IMR-90 (cell line): Measurements from ENCODE around the gene TBC1D24. TPM values are rescaled to one million over a fixed set of nuclear protein-coding genes. Genes with fewer than 3 reads are reported as not detected.

Experiments
- ATAC-seq: fragments of 200-7000 bp; cut with Tn5 transposase; 2 replicates; pipeline ENCODE4 v1.9.1; 2020; ENCODE audit warnings: low read depth, mild to moderate bottlenecking, moderate library complexity
- BruUV-seq: library from RNA; stranded (reverse); fragments of 400-500 nt; replicated peaks from 2 replicates; lab custom pipeline; 2021; lab: Mats Ljungman, UMichigan
- CTCF ChIA-PET: fragments of 300-600 bp; formaldehyde crosslinking; extraction: SDS; loops from one replicate; lab custom pipeline; 2021; ENCODE audit warnings: antibody characterized with exemption; lab: Yijun Ruan, JAX
- POLR2A ChIA-PET: fragments of 300-600 bp; sonication (Branson Sonifier 250); formaldehyde crosslinking; loops from one replicate; lab custom pipeline; 2022; ENCODE audit warnings: antibody characterized with exemption; ENCODE audit not compliant: unreplicated experiment; lab: Charles Lee
- DNase-seq: peaks from one replicate; pipeline ENCODE4 v3.0.0; 2013
- H2AFZ ChIP-seq: replicated peaks from 2 replicates; pipeline ENCODE3; 2013; ENCODE audit warnings: low read length, mild to moderate bottlenecking; ENCODE audit not compliant: poor library complexity
- H2AK5ac ChIP-seq: 2 replicates; pipeline ENCODE4 v1.6.1; 2013; ENCODE audit warnings: low read depth, low read length, inconsistent platforms
- H2AK9ac ChIP-seq: replicated peaks from 2 replicates; pipeline ENCODE3; 2013; ENCODE audit warnings: mild to moderate bottlenecking, low read depth, low read length, moderate library complexity; ENCODE audit not compliant: poor library complexity
- H2BK120ac ChIP-seq: 2 replicates; pipeline ENCODE4 v1.6.1; 2013; ENCODE audit warnings: low read depth, low read length, inconsistent platforms
- H2BK15ac ChIP-seq: 3 replicates; pipeline ENCODE4 v1.6.1; 2013; ENCODE audit warnings: low read depth, low read length, inconsistent platforms
- H2BK20ac ChIP-seq: 2 replicates; pipeline ENCODE4 v1.6.1; 2013; ENCODE audit warnings: low read depth, mild to moderate bottlenecking, inconsistent platforms, low read length, moderate library complexity
- H2BK5ac ChIP-seq: 2 replicates; pipeline ENCODE4 v1.6.1; 2013; ENCODE audit warnings: mild to moderate bottlenecking, low read depth, low read length, inconsistent platforms; ENCODE audit not compliant: poor library complexity, severe bottlenecking
- H3K14ac ChIP-seq: replicated peaks from 2 replicates; pipeline ENCODE4 v1.6.1; 2013; ENCODE audit warnings: low read depth, low read length, inconsistent platforms
- H3K18ac ChIP-seq: 2 replicates; pipeline ENCODE4 v1.6.1; 2013; ENCODE audit warnings: low read depth, low read length, control low read depth
- H3K23ac ChIP-seq: 2 replicates; pipeline ENCODE4 v1.6.1; 2013; ENCODE audit warnings: low read depth, low read length, inconsistent platforms
- H3K27ac ChIP-seq: 2 replicates; pipeline ENCODE4 v1.5.1; 2013; ENCODE audit warnings: mild to moderate bottlenecking, control low read depth, low read length; ENCODE audit not compliant: insufficient read depth
- H3K27me3 ChIP-seq: 2 replicates; pipeline ENCODE4 v1.6.1; 2013; ENCODE audit warnings: low read length; ENCODE audit not compliant: control insufficient read depth, insufficient read depth
- H3K36me3 ChIP-seq: 2 replicates; pipeline ENCODE4 v1.6.1; 2013; ENCODE audit warnings: low read length, mixed read lengths; ENCODE audit not compliant: control insufficient read depth, insufficient read depth
- H3K4ac ChIP-seq: 2 replicates; pipeline ENCODE4 v1.6.1; 2013; ENCODE audit warnings: low read depth, low read length, inconsistent platforms
- H3K4me1 ChIP-seq: 2 replicates; pipeline ENCODE4 v1.6.1; 2013; ENCODE audit warnings: low read length, mixed read lengths; ENCODE audit not compliant: control insufficient read depth, insufficient read depth
- H3K4me2 ChIP-seq: 2 replicates; pipeline ENCODE4 v1.6.1; 2013; ENCODE audit warnings: low read depth, mild to moderate bottlenecking, control low read depth, low read length, moderate library complexity
- H3K4me3 ChIP-seq: 2 replicates; pipeline ENCODE4 v1.5.1; 2013; ENCODE audit warnings: low read depth, mild to moderate bottlenecking, control low read depth, low read length, moderate library complexity; ENCODE audit not compliant: insufficient read depth
- H3K56ac ChIP-seq: 2 replicates; pipeline ENCODE4 v1.6.1; 2013; ENCODE audit warnings: low read length, inconsistent platforms; ENCODE audit not compliant: insufficient read depth; ENCODE audit errors: extremely low read depth
- H3K79me1 ChIP-seq, 2 experiments: 2 replicates each; pipeline ENCODE4 v1.6.1; 2013; ENCODE audit warnings: low read length in 2 of 2, inconsistent platforms in 1 of 2, low read depth in 1 of 2
- H3K9ac ChIP-seq: 2 replicates; pipeline ENCODE4 v1.6.1; 2013; ENCODE audit warnings: low read depth, low read length, control low read depth
- H3K9me1 ChIP-seq: 2 replicates; pipeline ENCODE4 v1.6.1; 2013; ENCODE audit warnings: low read length, inconsistent platforms; ENCODE audit not compliant: insufficient read depth
- H3K9me3 ChIP-seq: 2 replicates; pipeline ENCODE4 v1.6.1; 2013; ENCODE audit warnings: low read length; ENCODE audit not compliant: control insufficient read depth, insufficient read depth
- H4K20me1 ChIP-seq: 2 replicates; pipeline ENCODE4 v1.6.1; 2013; ENCODE audit warnings: low read length, inconsistent platforms; ENCODE audit not compliant: insufficient read depth
- H4K5ac ChIP-seq: 2 replicates; pipeline ENCODE4 v1.6.1; 2013; ENCODE audit warnings: mild to moderate bottlenecking, low read depth, low read length, control low read depth
- H4K8ac ChIP-seq, 2 experiments: 2 replicates each; pipeline ENCODE4 v1.6.1; 2013; ENCODE audit warnings: low read depth in 2 of 2, low read length in 2 of 2, control low read depth in 1 of 2, inconsistent platforms in 1 of 2
- H4K91ac ChIP-seq: 2 replicates; pipeline ENCODE4 v1.6.1; 2013; ENCODE audit warnings: low read depth, low read length, inconsistent platforms; ENCODE audit not compliant: insufficient read depth
- MAFK ChIP-seq: IDR thresholded peaks from 2 replicates; pipeline ENCODE4 v1.6.1; 2012; ENCODE audit warnings: low read depth, low read length, improper control_type of control experiment
- NFE2L2 ChIP-seq: fragments of 150-350 bp; IDR thresholded peaks from 2 replicates; pipeline ENCODE4 v1.6.1; 2016; ENCODE audit warnings: low read depth, mild to moderate bottlenecking, low read length
- RAD21 ChIP-seq: IDR thresholded peaks from 2 replicates; pipeline ENCODE4 v1.6.1; 2012; ENCODE audit warnings: low read length, improper control_type of control experiment
- USF2 ChIP-seq: fragments of 150-350 bp; IDR thresholded peaks from 2 replicates; pipeline ENCODE4 v1.6.1; 2017; ENCODE audit warnings: mild to moderate bottlenecking, antibody characterized with exemption, low read length, low read depth
- WGBS, 2 experiments: methylation state at CpG; one replicate each; pipeline versions ENCODE4 v1.1.5 to v1.1.7; 2013; ENCODE audit warnings: missing lambda C conversion rate in 2 of 2; ENCODE audit not compliant: insufficient read length in 1 of 2; ENCODE audit errors: extremely low coverage in 2 of 2; 5-methylcytosine and 5-hydroxymethylcytosine counted together
- dilution Hi-C: fragments of 300-500 bp; cut with HindIII; formaldehyde crosslinking; loops from one replicate; pipeline ENCODE4 v1.14.3; 2018; ENCODE audit warnings: low sequenced_read_pairs; ENCODE audit not compliant: unreplicated experiment
- in situ Hi-C: fragments of 300-500 bp; cut with MboI; formaldehyde crosslinking; loops from 3 replicates; pipeline ENCODE4 v1.14.3; 2019; ENCODE audit warnings: low sequenced_read_pairs, inconsistent platforms, mixed read lengths
- intact Hi-C: fragments of 100-400 bp; cut with micrococcal nuclease; formaldehyde crosslinking; loops from 2 replicates; pipeline ENCODE4 v1.10.0; 2022
- polyA plus RNA-seq, 3 experiments: library from polyadenylated mRNA; depleted of rRNA; stranded (reverse); fragments of >200 nt; gene quantifications; 2 replicates each; pipeline ENCODE4 v1.2.3, GENCODE V29; 2012; ENCODE audit warnings: low replicate concordance in 1 of 3
- total RNA-seq: library from RNA; depleted of rRNA; stranded (reverse); fragments of >200 nt; gene quantifications from 2 replicates; pipeline ENCODE4 v1.2.3, GENCODE V29; 2012

Gene TBC1D24
- total and polyA plus RNA-seq, 2 of the 4 experiments (the other 2 are of a cell fraction): 7.5 to 13.4 TPM

- TF ChIP-seq MAFK (no peak), NFE2L2 (no peak), USF2 (peak; percentile 20; the same call in 1 of the 2 replicates), RAD21 (no peak)
- no peak overlapping the region for H4K91ac ChIP-seq
- dilution Hi-C loops: no loop called here
- H3K14ac ChIP-seq: no peak overlapping the region
- no peak overlapping the region for H4K5ac ChIP-seq
- no peak overlapping the region for H3K4me3 ChIP-seq
- 0 out of 2 replicates have a peak overlapping the region, but pooled peaks have one; percentile 60 for H3K23ac ChIP-seq
- ChIA-PET POLR2A (no interaction called here), CTCF (no interaction called here)
- peak overlapping the region; percentile 45 for H2AK9ac ChIP-seq
- no peak overlapping the region for H2BK5ac ChIP-seq
- peak overlapping the region; percentile 14; the same call in 1 of the 2 replicates for H3K4me2 ChIP-seq
- no peak overlapping the region for H2BK20ac ChIP-seq
- in situ Hi-C loops: no loop called here
- no peaks in the 10 kb centered on the region for H3K27me3 ChIP-seq
- H3K36me3 ChIP-seq: peaks cover 4% of the 10 kb centered on the region; the same call in 1 of the 2 replicates
- no peaks in the 10 kb centered on the region for H3K9me3 ChIP-seq
- intact Hi-C loops: no loop called here
- H2BK120ac ChIP-seq: no peak overlapping the region
- peaks cover 17% of the 10 kb centered on the region for H3K4me1 ChIP-seq
- no peak overlapping the region for H4K8ac ChIP-seq
- no TSS peak for BruUV-seq
- H3K9me1 ChIP-seq: peaks cover 22% of the 10 kb centered on the region
- H3K56ac ChIP-seq: no peak overlapping the region
- H3K9ac ChIP-seq: no peak overlapping the region
- 81% methylated on average over 10 of the region's 11 CpGs; no CpG with 5 or more reads in 1 of the 2 experiments for WGBS, 2 experiments
- H3K79me1 ChIP-seq: peaks cover 8 to 60% of the 10 kb centered on the region in 2 experiments
- H2BK15ac ChIP-seq: no peak overlapping the region
- H2AK5ac ChIP-seq: 0 out of 2 replicates have a peak overlapping the region, but pooled peaks have one; percentile 24
- H4K20me1 ChIP-seq: peaks cover 57% of the 10 kb centered on the region
- DNase-seq (peak; percentile 10), ATAC-seq (no peak)
- 0 out of 2 replicates have a peak overlapping the region, but pooled peaks have one; percentile 22 for H3K4ac ChIP-seq
- H3K18ac ChIP-seq: no peak overlapping the region
- H2AFZ ChIP-seq: no peak overlapping the region
- no peak overlapping the region for H3K27ac ChIP-seq
These were observed 41.7 kb downstream of the TBC1D24 start for GRCh38 chr16:2516391-2517240.
